ENCODE results near the gene ZNF414.

The ZNF414 gene

GRCh38 chr19:8463365-8463764 is 50.6 kb downstream of the ZNF414 start:
- DNase-seq (ENCODE audit: low read depth), result no peak

- DNase-seq (ENCODE audit: low read depth), result no peak
These were observed 51.4 kb downstream of the ZNF414 start for GRCh38 chr19:8462571-8462970.

- no peak for DNase-seq (ENCODE audit: low read depth)
These were observed 52.1 kb downstream of the ZNF414 start for GRCh38 chr19:8461891-8462290.

- no peak for DNase-seq (ENCODE audit: low read depth)
These were observed 52.6 kb downstream of the ZNF414 start for GRCh38 chr19:8461376-8461775.

GRCh38 chr19:8460516-8461298 is 53.3 kb downstream of the ZNF414 start:
- DNase-seq (ENCODE audit: low read depth), result no peak
